Measurements from ENCODE around the gene SIAH2.
A peak's percentile ranks its signal among the peaks of the same experiment; 100 is the strongest.
"Not testable (repeated sequence)": the region's sequence is repeated elsewhere in the genome, so short reads cannot be mapped to it uniquely, and the experiment has no call there.

SIAH2 gene

GRCh38 chr3:150800722-150801121, 37.8 kb upstream of the SIAH2 start:
- H3K9ac ChIP-seq (ENCODE audit: insufficient read length, low read depth): no peak overlapping the region
- no peak for TF ChIP-seq SUZ12 (IDR thresholded peaks at IDR 0.05; ENCODE audit: extremely low read depth, insufficient read depth, insufficient read length)
- TF ChIP-seq YY1 (IDR thresholded peaks at IDR 0.05; ENCODE audit: insufficient read depth, insufficient read length): no peak
- no peak for TF ChIP-seq ZNF274 (IDR thresholded peaks at IDR 0.05; ENCODE audit: low read depth, low read length)
- H3K9me3 ChIP-seq (ENCODE audit: insufficient read depth, low read length): 0 out of 2 replicates have a peak, but pooled peaks cover 9% of the 10 kb centered on the region
- no peak overlapping the region for H3K4me3 ChIP-seq (ENCODE audit: insufficient read length, low read depth)
- no peaks in the 10 kb centered on the region for H3K27me3 ChIP-seq (ENCODE audit: insufficient read depth, insufficient read length)
- no peak for DNase-seq (ENCODE audit: low read depth, low spot score)
- H3K4me1 ChIP-seq (ENCODE audit: insufficient read depth, insufficient read length): no peaks in the 10 kb centered on the region
- H3K36me3 ChIP-seq (ENCODE audit: insufficient read depth, insufficient read length, low read length): no peaks in the 10 kb centered on the region

DNA sequence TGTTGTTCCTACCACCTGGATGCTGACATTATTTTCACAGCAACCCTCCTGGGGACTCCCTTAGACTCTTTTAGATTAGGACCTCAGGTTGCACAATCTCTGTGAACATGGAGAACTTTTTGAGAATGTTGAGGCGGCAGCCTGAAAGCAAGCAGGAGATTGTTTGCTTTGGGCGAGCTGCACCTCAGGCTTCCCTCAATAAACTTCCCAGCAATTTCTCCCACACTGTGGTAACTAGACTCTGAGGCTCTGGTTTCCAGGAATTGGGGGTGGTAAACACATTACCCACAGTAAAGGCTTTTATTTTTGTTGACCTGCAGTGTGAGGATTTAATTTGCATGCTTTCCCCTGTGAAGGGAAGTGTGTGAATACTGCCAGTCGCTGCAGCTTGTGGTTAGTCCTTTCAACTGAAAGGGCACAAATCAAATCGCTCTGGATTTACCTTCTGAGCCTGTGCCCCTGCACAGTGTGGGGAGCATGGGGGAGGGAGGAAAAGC, 35.2 kb upstream of the SIAH2 start:
- H3K9me3 ChIP-seq (ENCODE audit: insufficient read depth, low read length): 0 out of 2 replicates have a peak, but pooled peaks cover 7% of the 10 kb centered on the region
- H3K27me3 ChIP-seq (ENCODE audit: insufficient read depth, insufficient read length): no peaks in the 10 kb centered on the region
- no peaks in the 10 kb centered on the region for H3K4me1 ChIP-seq (ENCODE audit: insufficient read depth, insufficient read length)
- DNase-seq (ENCODE audit: low read depth, low spot score): peak; percentile 61
- TF ChIP-seq SUZ12 (IDR thresholded peaks at IDR 0.05; ENCODE audit: extremely low read depth, insufficient read depth, insufficient read length): no peak
- no peak overlapping the region for H3K4me3 ChIP-seq (ENCODE audit: insufficient read length, low read depth)
- H3K9ac ChIP-seq (ENCODE audit: insufficient read length, low read depth): peak overlapping the region; percentile 6
- H3K36me3 ChIP-seq (ENCODE audit: insufficient read depth, insufficient read length, low read length): no peaks in the 10 kb centered on the region

DNA sequence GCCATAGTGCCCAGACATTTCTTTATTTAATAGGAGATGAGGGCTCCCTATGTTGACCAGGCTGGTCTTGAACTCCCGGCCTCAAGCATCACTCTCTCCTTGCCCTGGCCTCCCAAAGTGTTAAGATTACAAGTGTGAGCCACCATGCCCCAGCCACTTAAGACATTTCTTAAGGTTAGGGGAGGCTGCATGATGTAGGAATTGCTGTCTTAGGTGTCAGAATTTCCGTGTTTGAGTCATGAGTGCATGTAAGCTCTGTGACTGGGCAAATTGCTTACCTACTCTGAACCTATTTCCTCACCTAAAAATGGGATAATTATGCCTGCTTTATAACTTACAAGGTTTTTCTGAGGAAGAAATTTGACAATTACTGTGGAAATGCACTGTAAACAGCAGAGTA, 34.2 kb upstream of the SIAH2 start:
- no peak overlapping the region for H3K4me3 ChIP-seq (ENCODE audit: insufficient read length, low read depth)
- TF ChIP-seq ZNF274 (IDR thresholded peaks at IDR 0.05; ENCODE audit: low read depth, low read length) (no peak), SUZ12 (IDR thresholded peaks at IDR 0.05; ENCODE audit: extremely low read depth, insufficient read depth, insufficient read length) (no peak), YY1 (IDR thresholded peaks at IDR 0.05; ENCODE audit: insufficient read depth, insufficient read length) (no peak)
- DNase-seq (ENCODE audit: low read depth, low spot score): no peak
- H3K9me3 ChIP-seq (ENCODE audit: insufficient read depth, low read length): no peaks in the 10 kb centered on the region
- no peaks in the 10 kb centered on the region for H3K27me3 ChIP-seq (ENCODE audit: insufficient read depth, insufficient read length)
- no peaks in the 10 kb centered on the region for H3K4me1 ChIP-seq (ENCODE audit: insufficient read depth, insufficient read length)
- H3K9ac ChIP-seq (ENCODE audit: insufficient read length, low read depth): no peak overlapping the region
- H3K36me3 ChIP-seq (ENCODE audit: insufficient read depth, insufficient read length, low read length): no peaks in the 10 kb centered on the region

DNA sequence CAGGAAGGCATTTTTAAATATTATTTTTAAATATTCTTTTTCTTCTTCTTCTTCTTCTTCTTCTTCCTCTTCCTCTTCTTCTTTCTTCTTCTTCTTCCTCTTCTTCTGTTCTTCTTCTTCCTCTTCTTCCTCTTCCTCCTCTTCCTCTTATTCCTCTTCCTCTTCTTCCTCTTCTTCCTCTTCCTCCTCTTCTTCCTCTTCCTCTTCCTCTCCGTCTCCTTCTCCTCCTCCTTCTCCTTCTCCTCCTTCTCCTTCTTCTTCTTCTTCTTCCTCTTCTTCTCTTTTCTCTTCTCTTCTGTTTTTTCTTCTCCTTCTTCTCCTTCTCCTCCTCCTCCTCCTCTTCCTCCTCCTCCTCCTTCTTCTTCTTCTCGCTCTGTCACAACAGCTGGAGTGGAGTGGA, 33.6 kb upstream of the SIAH2 start:
- H3K9me3 ChIP-seq (ENCODE audit: insufficient read depth, low read length); H3K36me3 ChIP-seq (ENCODE audit: insufficient read depth, insufficient read length, low read length); DNase-seq (ENCODE audit: low read depth, low spot score); H3K4me3 ChIP-seq (ENCODE audit: insufficient read length, low read depth); H3K9ac ChIP-seq (ENCODE audit: insufficient read length, low read depth); H3K4me1 ChIP-seq (ENCODE audit: insufficient read depth, insufficient read length); H3K27me3 ChIP-seq (ENCODE audit: insufficient read depth, insufficient read length): not testable (repeated sequence)

- DNase-seq (ENCODE audit: low read depth, low spot score): no peak
- no peak overlapping the region for H3K9ac ChIP-seq (ENCODE audit: insufficient read length, low read depth)
- H3K4me3 ChIP-seq (ENCODE audit: insufficient read length, low read depth): no peak overlapping the region
- H3K27me3 ChIP-seq (ENCODE audit: insufficient read depth, insufficient read length): no peaks in the 10 kb centered on the region
- no peaks in the 10 kb centered on the region for H3K36me3 ChIP-seq (ENCODE audit: insufficient read depth, insufficient read length, low read length)
- no peaks in the 10 kb centered on the region for H3K9me3 ChIP-seq (ENCODE audit: insufficient read depth, low read length)
- TF ChIP-seq YY1 (IDR thresholded peaks at IDR 0.05; ENCODE audit: insufficient read depth, insufficient read length) (no peak), SUZ12 (IDR thresholded peaks at IDR 0.05; ENCODE audit: extremely low read depth, insufficient read depth, insufficient read length) (no peak), ZNF274 (IDR thresholded peaks at IDR 0.05; ENCODE audit: low read depth, low read length) (no peak)
- no peaks in the 10 kb centered on the region for H3K4me1 ChIP-seq (ENCODE audit: insufficient read depth, insufficient read length)
Observed at GRCh38 chr3:150793641-150794040, 30.7 kb upstream of the SIAH2 start.

GRCh38 chr3:150790629-150791028, 27.7 kb upstream of the SIAH2 start:
- Histone ChIP-seq H3K36me3 (ENCODE audit: insufficient read depth, insufficient read length, low read length) (no peaks in the 10 kb centered on the region), H3K9ac (ENCODE audit: insufficient read length, low read depth) (no peak overlapping the region), H3K27me3 (ENCODE audit: insufficient read depth, insufficient read length) (no peaks in the 10 kb centered on the region), H3K9me3 (ENCODE audit: insufficient read depth, low read length) (no peaks in the 10 kb centered on the region), H3K4me3 (ENCODE audit: insufficient read length, low read depth) (no peak overlapping the region), H3K4me1 (ENCODE audit: insufficient read depth, insufficient read length) (no peaks in the 10 kb centered on the region)
- TF ChIP-seq YY1 (IDR thresholded peaks at IDR 0.05; ENCODE audit: insufficient read depth, insufficient read length): no peak
- no peak for TF ChIP-seq ZNF274 (IDR thresholded peaks at IDR 0.05; ENCODE audit: low read depth, low read length)
- TF ChIP-seq SUZ12 (IDR thresholded peaks at IDR 0.05; ENCODE audit: extremely low read depth, insufficient read depth, insufficient read length): no peak
- no peak for DNase-seq (ENCODE audit: low read depth, low spot score)

- no peak for DNase-seq (ENCODE audit: low read depth, low spot score)
- TF ChIP-seq YY1 (IDR thresholded peaks at IDR 0.05; ENCODE audit: insufficient read depth, insufficient read length) (no peak), SUZ12 (IDR thresholded peaks at IDR 0.05; ENCODE audit: extremely low read depth, insufficient read depth, insufficient read length) (no peak), ZNF274 (IDR thresholded peaks at IDR 0.05; ENCODE audit: low read depth, low read length) (no peak)
- no peaks in the 10 kb centered on the region for H3K27me3 ChIP-seq (ENCODE audit: insufficient read depth, insufficient read length)
- H3K9ac ChIP-seq (ENCODE audit: insufficient read length, low read depth): no peak overlapping the region
- H3K4me1 ChIP-seq (ENCODE audit: insufficient read depth, insufficient read length): no peaks in the 10 kb centered on the region
- H3K4me3 ChIP-seq (ENCODE audit: insufficient read length, low read depth): no peak overlapping the region
- no peaks in the 10 kb centered on the region for H3K9me3 ChIP-seq (ENCODE audit: insufficient read depth, low read length)
- no peaks in the 10 kb centered on the region for H3K36me3 ChIP-seq (ENCODE audit: insufficient read depth, insufficient read length, low read length)
Observed at GRCh38 chr3:150789451-150789850, 26.5 kb upstream of the SIAH2 start.

All from NT2/D1 (cell line).